Measurements from ENCODE around the gene EPC2. TPM values are rescaled to one million over a fixed set of nuclear protein-coding genes. Genes with fewer than 3 reads are reported as not detected.
"Not testable (repeated sequence)": the region's sequence is repeated elsewhere in the genome, so short reads cannot be mapped to it uniquely, and the experiment has no call there.

Gene EPC2
- total and polyA plus RNA-seq, 2 of the 8 experiments (the other 6 are each of a cell fraction or from before 2014, with no cell fraction given), result 16.1 to 25.7 TPM

- not testable (repeated sequence) for H3K9ac ChIP-seq (replicated peaks in 1 of 4; ENCODE audit: extremely low read depth in 1 of 4, low read depth in 3 of 4, low read length in 3 of 4); H4K8ac ChIP-seq (ENCODE audit: extremely low read depth, insufficient read depth, low read length); DNase-seq (ENCODE audit: low read depth in 1 of 2, low spot score in 2 of 2); H3K4me2 ChIP-seq (ENCODE audit: insufficient read depth in 1 of 2, low read depth in 2 of 2, low read length in 2 of 2); H3K14ac ChIP-seq (ENCODE audit: insufficient read length); H2BK12ac ChIP-seq (ENCODE audit: low read depth, low read length); H2AFZ ChIP-seq (ENCODE audit: low read length); H2BK15ac ChIP-seq (ENCODE audit: low read length); H2AK5ac ChIP-seq (ENCODE audit: low read depth, low read length); H3K27me3 ChIP-seq (replicated peaks in 1 of 4; ENCODE audit: control insufficient read depth in 3 of 4, extremely low read depth in 1 of 4, insufficient read depth in 3 of 4, low read length in 3 of 4); FAIRE-seq; H4K91ac ChIP-seq (replicated peaks; ENCODE audit: insufficient read length, low read length); H2BK120ac ChIP-seq (replicated peaks; ENCODE audit: low read depth, low read length); H3K36me3 ChIP-seq (ENCODE audit: control insufficient read depth in 2 of 4, insufficient read depth in 4 of 4, low read length in 3 of 4); H3K23me2 ChIP-seq (ENCODE audit: low read depth, low read length); H3K56ac ChIP-seq (replicated peaks; ENCODE audit: insufficient read length, low read depth, low read length); H3K9me3 ChIP-seq (ENCODE audit: insufficient read depth in 2 of 2, low read depth in 1 of 2, low read length in 1 of 2); H4K5ac ChIP-seq (ENCODE audit: insufficient read length, low read depth, low read length); H2BK5ac ChIP-seq (ENCODE audit: low read depth, low read length); H3K79me1 ChIP-seq (ENCODE audit: low read depth, low read length); H3K27ac ChIP-seq (ENCODE audit: low read depth, low read length); H3K4me3 ChIP-seq (ENCODE audit: extremely low read depth in 1 of 4, insufficient read depth in 2 of 4, low read depth in 3 of 4, low read length in 4 of 4); H3K4me1 ChIP-seq (replicated peaks in 1 of 4; ENCODE audit: control insufficient read depth in 3 of 4, insufficient read depth in 4 of 4, low read length in 3 of 4); H3K4ac ChIP-seq (replicated peaks; ENCODE audit: insufficient read length, low read depth, low read length); H3K23ac ChIP-seq (ENCODE audit: insufficient read length); H3K18ac ChIP-seq (ENCODE audit: extremely low read depth, low read length); H2BK20ac ChIP-seq (ENCODE audit: low read length)
- H4K20me1 ChIP-seq (replicated peaks in 1 of 2; ENCODE audit: control insufficient read depth in 1 of 2, insufficient read depth in 2 of 2, low read length in 2 of 2), result peaks cover 2 to 14% of the 10 kb centered on the region in 2 experiments
- peaks cover 19 to 96% of the 10 kb centered on the region in 2 experiments for H3K79me2 ChIP-seq (ENCODE audit: control insufficient read depth in 1 of 2, insufficient read depth in 2 of 2, low read length in 2 of 2)
- ChIA-PET CTCF (ENCODE audit: partially characterized antibody) (interaction anchor here (1.3 to 1.9 kb wide), 2 partner anchors 9 to 11 kb away, joined by 3 to 8 read pairs; no protein-coding TSS in a partner anchor), POLR2A (ENCODE audit: partially characterized antibody) (interaction anchor here (0.6 kb wide), 1 partner anchor 144 kb away, joined by 3 read pairs; no protein-coding TSS in a partner anchor)
- 100% methylated on average over 6 of the region's 8 CpGs; no CpG with 5 or more reads in 1 of the 2 experiments for WGBS, 2 experiments (ENCODE audit: extremely low coverage in 1 of 2, insufficient coverage in 1 of 2, insufficient read length in 1 of 2, insufficient replicate concordance in 2 of 2, low coverage in 1 of 2, low lambda C conversion rate in 2 of 2, missing lambda C conversion rate in 1 of 2)
Observed at GRCh38 chr2:148662332-148662731, 17.8 kb downstream of the EPC2 start.

Measured in H1 (cell line).